ENCODE measurements around the gene SYT14. TPM values are rescaled to one million over a fixed set of nuclear protein-coding genes. Genes with fewer than 3 reads are reported as not detected.
"Not testable (repeated sequence)": the region's sequence is repeated elsewhere in the genome, so short reads cannot be mapped to it uniquely, and the experiment has no call there.

SYT14 gene
- total and polyA plus RNA-seq, 3 donors from 2014 or later, result 3.4 to 11.3 (median 10.8) TPM

DNA sequence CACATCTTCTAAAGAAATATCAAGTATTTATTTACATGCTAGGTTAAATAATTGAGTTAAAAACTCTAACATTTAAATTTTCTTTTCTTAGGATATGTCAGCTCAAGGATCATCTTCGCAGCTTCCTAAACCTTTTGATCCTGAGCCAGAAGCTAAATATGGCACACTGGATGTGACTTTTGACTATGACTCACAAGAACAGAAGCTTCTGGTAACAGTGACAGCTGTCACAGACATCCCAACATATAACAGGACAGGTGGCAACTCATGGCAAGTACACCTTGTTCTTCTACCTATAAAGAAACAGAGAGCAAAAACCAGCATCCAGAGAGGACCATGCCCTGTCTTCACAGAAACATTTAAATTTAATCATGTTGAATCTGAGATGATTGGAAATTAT is 161.9 kb downstream of the SYT14 start:
- intact Hi-C loops (cut with DNase I; ENCODE audit: low total_unique reads), result no loop called here
- TF ChIP-seq CTCF (IDR thresholded peaks at IDR 0.05), result no peak
- no peak for TF ChIP-seq POLR2A (IDR thresholded peaks at IDR 0.05)
- Histone ChIP-seq H3K9me3 (no peaks in the 10 kb centered on the region), H3K27ac (no peak overlapping the region), H3K36me3 (ENCODE audit: low read depth, missing control alignments) (no peaks in the 10 kb centered on the region), H3K4me1 (no peaks in the 10 kb centered on the region), H3K4me3 (no peak overlapping the region), H3K27me3 (no peaks in the 10 kb centered on the region)
- 75 to 81% methylated on average over 1 of the region's 1 CpG for WGBS, 2 donors
- no peak for DNase-seq

DNA sequence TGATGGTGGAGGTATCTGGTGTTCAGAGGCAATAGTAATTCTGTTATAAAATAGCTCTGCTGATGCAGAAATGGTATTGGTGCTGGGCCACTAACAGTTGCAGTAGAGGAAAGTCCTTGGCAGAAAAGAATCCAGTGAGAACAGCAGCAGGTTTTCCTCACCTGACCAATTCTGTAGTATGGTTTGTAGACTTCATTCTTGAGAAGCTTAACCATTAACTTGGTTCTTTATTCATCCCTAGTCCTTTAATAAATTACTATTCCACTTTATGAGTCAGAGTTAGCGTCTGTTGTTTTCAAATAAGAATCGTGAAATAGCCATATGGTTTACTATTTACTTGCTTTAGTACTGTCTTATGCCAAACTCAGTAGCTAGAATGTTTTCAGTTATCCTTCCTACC is 166.1 kb downstream of the SYT14 start:
- 87 to 88% methylated on average over 2 of the region's 2 CpGs for WGBS, 2 donors
- Histone ChIP-seq H3K27me3 (no peaks in the 10 kb centered on the region), H3K4me3 (no peak overlapping the region), H3K36me3 (ENCODE audit: low read depth, missing control alignments) (no peaks in the 10 kb centered on the region), H3K27ac (no peak overlapping the region), H3K9me3 (no peaks in the 10 kb centered on the region), H3K4me1 (no peaks in the 10 kb centered on the region)
- intact Hi-C loops (cut with DNase I; ENCODE audit: low total_unique reads), result no loop called here
- no peak for DNase-seq
- TF ChIP-seq CTCF (IDR thresholded peaks at IDR 0.05), result no peak
- no peak for TF ChIP-seq POLR2A (IDR thresholded peaks at IDR 0.05)

DNA sequence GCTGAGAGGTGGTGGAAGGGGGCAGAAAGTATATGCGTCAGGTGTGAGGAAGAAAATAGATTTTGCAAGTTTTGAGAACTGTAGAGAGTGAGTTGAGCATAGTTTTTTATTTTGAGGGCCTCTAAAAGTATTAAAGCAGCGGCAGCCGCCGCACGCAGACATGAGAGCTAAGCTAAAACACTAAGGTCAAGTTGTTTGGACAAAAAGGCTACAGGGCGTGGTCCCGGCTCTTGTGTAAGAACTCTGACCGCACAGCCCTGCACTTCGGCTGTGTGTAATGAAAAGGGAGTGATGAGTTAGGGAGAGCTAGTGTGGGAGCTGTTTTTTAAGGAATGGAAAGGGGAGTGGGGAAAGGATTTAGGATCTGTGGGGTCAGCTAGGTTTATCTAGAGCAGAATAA is 174.9 kb downstream of the SYT14 start:
- intact Hi-C loops (cut with DNase I; ENCODE audit: low total_unique reads), result not testable (repeated sequence)

DNA sequence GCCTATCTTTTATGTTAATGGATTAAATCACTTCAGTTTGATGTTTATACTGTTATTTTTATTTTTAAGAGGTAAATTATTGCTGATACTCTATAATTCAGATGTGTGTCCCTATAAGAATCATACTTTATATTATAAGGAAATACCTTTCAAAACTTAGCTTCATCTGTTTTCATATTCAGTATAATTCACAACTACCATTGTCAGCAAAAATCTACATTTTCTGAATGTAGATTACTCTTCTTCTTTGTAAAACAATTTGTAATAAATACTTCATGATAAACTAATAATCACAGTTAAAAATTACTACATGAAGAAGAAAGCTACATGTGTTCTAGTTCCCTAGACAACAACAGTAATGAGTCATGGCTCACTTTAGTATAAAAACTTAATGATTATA is 179.2 kb downstream of the SYT14 start:
- no peaks in the 10 kb centered on the region for H3K27me3 ChIP-seq
- no peak overlapping the region for H3K4me3 ChIP-seq
- H3K9me3 ChIP-seq, result no peaks in the 10 kb centered on the region
- TF ChIP-seq POLR2A (IDR thresholded peaks at IDR 0.05) (no peak), CTCF (IDR thresholded peaks at IDR 0.05) (no peak)
- no peaks in the 10 kb centered on the region for H3K36me3 ChIP-seq (ENCODE audit: low read depth, missing control alignments)
- intact Hi-C loops (cut with DNase I; ENCODE audit: low total_unique reads), result no loop called here
- no peaks in the 10 kb centered on the region for H3K4me1 ChIP-seq
- no peak for DNase-seq
- H3K27ac ChIP-seq, result no peak overlapping the region

More for the DNA sequence above, 174.9 kb downstream of the SYT14 start:
- H3K27me3 ChIP-seq; DNase-seq; H3K4me3 ChIP-seq; H3K4me1 ChIP-seq; H3K36me3 ChIP-seq (ENCODE audit: low read depth, missing control alignments); H3K9me3 ChIP-seq; H3K27ac ChIP-seq: not testable (repeated sequence)
- 79% methylated on average over 9 of the region's 9 CpGs for WGBS, 2 donors

DNA sequence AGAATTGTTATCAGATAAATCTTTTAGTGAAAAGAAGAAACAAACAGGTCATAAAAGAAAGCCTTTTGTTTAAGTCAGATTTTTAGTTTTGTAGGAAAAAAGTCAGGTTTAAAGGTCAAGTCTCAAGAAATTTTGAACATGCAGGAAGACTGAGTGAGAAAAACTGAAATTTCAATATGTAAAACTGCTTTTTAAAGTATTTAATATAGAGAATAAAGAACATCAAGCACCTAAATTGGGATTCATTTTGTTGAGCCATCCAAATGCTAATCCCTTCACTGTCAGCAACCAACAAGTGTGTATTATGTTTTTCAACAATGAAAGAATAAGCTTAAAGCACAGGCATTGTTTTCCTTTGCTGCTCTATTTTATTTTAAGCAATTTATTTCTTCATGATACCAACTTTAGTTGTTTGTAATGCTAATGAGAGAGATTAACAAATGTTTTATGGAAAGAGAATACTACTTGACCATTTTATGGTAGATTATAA is 179.7 kb downstream of the SYT14 start:
- Histone ChIP-seq H3K27ac (no peak overlapping the region), H3K36me3 (ENCODE audit: low read depth, missing control alignments) (no peaks in the 10 kb centered on the region), H3K27me3 (no peaks in the 10 kb centered on the region), H3K9me3 (no peaks in the 10 kb centered on the region), H3K4me3 (no peak overlapping the region), H3K4me1 (no peaks in the 10 kb centered on the region)
- intact Hi-C loops (cut with DNase I; ENCODE audit: low total_unique reads), result no loop called here
- TF ChIP-seq POLR2A (IDR thresholded peaks at IDR 0.05) (no peak), CTCF (IDR thresholded peaks at IDR 0.05) (no peak)
- DNase-seq, result no peak
